Mesenchymal stem cell (in vitro differentiated cells and primary cell): ENCODE data around the gene KLK1. TPM values are rescaled to one million over a fixed set of nuclear protein-coding genes. Genes with fewer than 3 reads are reported as not detected.
"Not testable (repeated sequence)": the region's sequence is repeated elsewhere in the genome, so short reads cannot be mapped to it uniquely, and the experiment has no call there.

ENCODE experiments used
- DNase-seq: peaks from one replicate; pipeline ENCODE4 v3.0.0-alpha.2; 2013
- H2AFZ ChIP-seq: one replicate; pipeline ENCODE4 v1.6.1; 2013; ENCODE audit warnings: low read depth, mild to moderate bottlenecking, control low read depth, inconsistent platforms, low read length, moderate library complexity
- H2AK5ac ChIP-seq: 2 replicates; pipeline ENCODE4 v1.6.1; 2013; ENCODE audit warnings: low read length, moderate library complexity, mild to moderate bottlenecking, inconsistent platforms; ENCODE audit not compliant: severe bottlenecking
- H2BK120ac ChIP-seq: one replicate; pipeline ENCODE4 v1.6.1; 2013; ENCODE audit warnings: low read depth, mild to moderate bottlenecking, inconsistent platforms, low read length, moderate library complexity
- H2BK12ac ChIP-seq, 2 experiments: one replicate each; pipeline ENCODE4 v1.6.1; 2013; ENCODE audit warnings: inconsistent platforms in 2 of 2, low read length in 2 of 2, mild to moderate bottlenecking in 2 of 2, moderate library complexity in 2 of 2, control low read depth in 1 of 2
- H2BK15ac ChIP-seq: one replicate; pipeline ENCODE4 v1.6.1; 2013; ENCODE audit warnings: mild to moderate bottlenecking, low read depth, inconsistent platforms; ENCODE audit not compliant: poor library complexity, severe bottlenecking
- H2BK5ac ChIP-seq: 2 replicates; pipeline ENCODE4 v1.6.1; 2013; ENCODE audit warnings: low read depth, mild to moderate bottlenecking, low read length, control low read depth, inconsistent platforms; ENCODE audit not compliant: poor library complexity, severe bottlenecking
- H3K14ac ChIP-seq, 2 experiments: one replicate each; pipeline ENCODE4 v1.6.1; 2013; ENCODE audit warnings: inconsistent platforms in 2 of 2, low read length in 2 of 2, control low read depth in 1 of 2, mild to moderate bottlenecking in 1 of 2, moderate library complexity in 1 of 2
- H3K18ac ChIP-seq, 2 experiments: one replicate each; pipeline ENCODE4 v1.6.1; 2013; ENCODE audit warnings: inconsistent platforms in 2 of 2, low read length in 2 of 2, control low read depth in 1 of 2, low read depth in 1 of 2, mild to moderate bottlenecking in 1 of 2
- H3K23ac ChIP-seq, 2 experiments: one replicate each; pipeline ENCODE4 v1.6.1; 2013; ENCODE audit warnings: inconsistent platforms in 2 of 2, low read length in 2 of 2, mild to moderate bottlenecking in 2 of 2, moderate library complexity in 2 of 2, control low read depth in 1 of 2
- H3K27ac ChIP-seq: 2 replicates; pipeline ENCODE4 v1.5.1; 2013; ENCODE audit warnings: mild to moderate bottlenecking, moderate library complexity, low read length, control low read depth, inconsistent platforms; ENCODE audit not compliant: poor library complexity, severe bottlenecking
- H3K27me3 ChIP-seq, 2 experiments: 2 replicates each; pipeline versions ENCODE4 v1.6.1 to v1.7.0; 2013; ENCODE audit warnings: low read length in 2 of 2, mild to moderate bottlenecking in 2 of 2, moderate library complexity in 2 of 2, control low read depth in 1 of 2, inconsistent platforms in 1 of 2; ENCODE audit not compliant: control insufficient read depth in 1 of 2, insufficient read depth in 1 of 2
- H3K36me3 ChIP-seq, 2 experiments: 2 replicates each; pipeline versions ENCODE4 v1.6.1 to v1.7.0; 2013; ENCODE audit warnings: low read length in 2 of 2, control low read depth in 1 of 2, inconsistent platforms in 1 of 2, low read depth in 1 of 2, mild to moderate bottlenecking in 1 of 2; ENCODE audit not compliant: insufficient read depth in 2 of 2, control insufficient read depth in 1 of 2
- H3K4ac ChIP-seq, 2 experiments: one replicate each; pipeline ENCODE4 v1.6.1; 2013; ENCODE audit warnings: inconsistent platforms in 2 of 2, low read length in 2 of 2, mild to moderate bottlenecking in 2 of 2, moderate library complexity in 2 of 2, control low read depth in 1 of 2, low read depth in 1 of 2
- H3K4me1 ChIP-seq: 2 replicates; pipeline ENCODE4 v1.6.1; 2013; ENCODE audit warnings: low read depth, low read length, control low read depth; ENCODE audit not compliant: control insufficient read depth, insufficient read depth
- H3K4me2 ChIP-seq: 2 replicates; pipeline ENCODE4 v1.6.1; 2013; ENCODE audit warnings: low read length, mild to moderate bottlenecking, inconsistent platforms; ENCODE audit not compliant: poor library complexity, severe bottlenecking
- H3K4me3 ChIP-seq, 2 experiments: 2 replicates each; pipeline versions ENCODE4 v1.5.1 to v1.7.0; 2013; ENCODE audit warnings: low read length in 2 of 2, mild to moderate bottlenecking in 2 of 2, control low read depth in 1 of 2, low read depth in 1 of 2; ENCODE audit not compliant: insufficient read depth in 1 of 2
- H3K79me1 ChIP-seq: replicated peaks from 2 replicates; pipeline ENCODE4 v1.6.1; 2013; ENCODE audit warnings: mild to moderate bottlenecking, control low read depth, low read length, inconsistent platforms; ENCODE audit not compliant: poor library complexity, severe bottlenecking
- H3K9ac ChIP-seq: 2 replicates; pipeline ENCODE4 v1.7.0; 2013; ENCODE audit warnings: mild to moderate bottlenecking, low read length, moderate library complexity
- H3K9me3 ChIP-seq: 2 replicates; pipeline ENCODE4 v1.7.0; 2013; ENCODE audit warnings: mild to moderate bottlenecking, low read length; ENCODE audit not compliant: control insufficient read depth
- H4K8ac ChIP-seq: one replicate; pipeline ENCODE4 v1.6.1; 2013; ENCODE audit warnings: inconsistent platforms, mild to moderate bottlenecking, low read length, moderate library complexity
- H4K91ac ChIP-seq: one replicate; pipeline ENCODE4 v1.6.1; 2013; ENCODE audit warnings: mild to moderate bottlenecking, low read length, inconsistent platforms
- WGBS: methylation state at CpG from one replicate; pipeline ENCODE4 v1.1.7; 2013; ENCODE audit warnings: mixed read lengths; 5-methylcytosine and 5-hydroxymethylcytosine counted together
- small RNA-seq: library from polyadenylated mRNA; stranded (forward); fragments of <200 nt; extraction: miRNeasy Mini kit (QIAGEN cat#:217004); gene quantifications from one replicate; pipeline ENCODE3, GENCODE V24; 2013; ENCODE audit warnings: low read depth

Gene KLK1

DNA sequence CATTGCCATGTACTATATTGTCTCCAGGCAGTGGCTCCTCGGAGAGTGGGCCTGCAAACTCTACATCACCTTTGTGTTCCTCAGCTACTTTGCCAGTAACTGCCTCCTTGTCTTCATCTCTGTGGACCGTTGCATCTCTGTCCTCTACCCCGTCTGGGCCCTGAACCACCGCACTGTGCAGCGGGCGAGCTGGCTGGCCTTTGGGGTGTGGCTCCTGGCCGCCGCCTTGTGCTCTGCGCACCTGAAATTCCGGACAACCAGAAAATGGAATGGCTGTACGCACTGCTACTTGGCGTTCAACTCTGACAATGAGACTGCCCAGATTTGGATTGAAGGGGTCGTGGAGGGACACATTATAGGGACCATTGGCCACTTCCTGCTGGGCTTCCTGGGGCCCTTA, 52.7 kb downstream of the KLK1 start:
- no peaks in the 10 kb centered on the region for H3K79me1 ChIP-seq
- H4K8ac ChIP-seq: no peak overlapping the region
- no peak overlapping the region for H3K23ac ChIP-seq
- H3K27me3 ChIP-seq: peaks cover 0 to 13% of the 10 kb centered on the region in 2 experiments
- H3K14ac ChIP-seq: no peak overlapping the region
- no peak overlapping the region for H2BK15ac ChIP-seq
- no peak overlapping the region for H3K4me3 ChIP-seq
- no peaks in the 10 kb centered on the region for H3K9me3 ChIP-seq
- no peak overlapping the region for H2BK5ac ChIP-seq
- H3K36me3 ChIP-seq: no peaks in the 10 kb centered on the region
- DNase-seq: no peak
- 79% methylated on average over 13 of the region's 13 CpGs for WGBS
- no peak overlapping the region for H3K4me2 ChIP-seq
- H2AK5ac ChIP-seq: no peak overlapping the region
- no peak overlapping the region for H2BK12ac ChIP-seq
- no peak overlapping the region for H3K4ac ChIP-seq
- H3K18ac ChIP-seq: no peak overlapping the region
- H2AFZ ChIP-seq: no peak overlapping the region
- no peak overlapping the region for H3K9ac ChIP-seq
- H3K4me1 ChIP-seq: no peaks in the 10 kb centered on the region
- H3K27ac ChIP-seq: no peak overlapping the region
- no peak overlapping the region for H2BK120ac ChIP-seq
- H4K91ac ChIP-seq: no peak overlapping the region

DNA sequence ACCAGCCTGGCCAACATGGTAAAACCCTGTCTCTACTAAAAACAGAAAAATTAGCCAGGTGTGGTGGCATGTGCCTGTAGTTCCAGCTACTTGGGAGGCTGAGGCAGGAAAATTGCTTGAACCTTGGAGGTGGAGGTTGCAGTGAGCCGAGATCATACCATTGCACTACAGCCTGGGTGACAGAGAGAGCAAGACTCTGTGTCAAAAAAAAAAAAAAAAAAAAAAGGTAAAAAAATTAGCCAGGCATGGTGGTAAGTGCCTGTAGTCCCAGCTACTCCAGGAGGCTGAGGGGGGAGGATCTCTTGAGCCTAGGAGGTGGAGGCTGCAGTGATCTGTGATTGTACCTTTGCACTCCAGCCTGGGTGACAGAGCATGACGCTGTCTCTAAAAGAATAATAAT, 53.4 kb downstream of the KLK1 start, which contains the start of gene GPR32:
Gene GPR32, plus strand, starts transcription at position 301 of the 400 bp plus-strand sequence. CDS start 137 bp downstream, outside the sequence.
- not testable (repeated sequence) for H3K4me2 ChIP-seq, H3K9me3 ChIP-seq, H3K4me1 ChIP-seq, H4K91ac ChIP-seq, H2BK120ac ChIP-seq, H3K23ac ChIP-seq, H3K79me1 ChIP-seq, H2AK5ac ChIP-seq, DNase-seq, H3K9ac ChIP-seq, H4K8ac ChIP-seq, H2BK12ac ChIP-seq, H3K14ac ChIP-seq, H2BK15ac ChIP-seq, H3K36me3 ChIP-seq, H3K4me3 ChIP-seq, H2BK5ac ChIP-seq, H3K18ac ChIP-seq, H3K4ac ChIP-seq, H2AFZ ChIP-seq, H3K27ac ChIP-seq
- 55% methylated on average over 1 of the region's 2 CpGs for WGBS
- H3K27me3 ChIP-seq: peaks cover 0 to 14% of the 10 kb centered on the region in 2 experiments

Small RNA genes lying within 50 kb of the gene (small RNA-seq; reads per million reads assigned to genes)
- gene SNORD88A (204 reads per million, percentile 94 among the genes with 10 or more reads in this experiment), gene SNORD88B (not detected), gene SNORD88C (not detected)
